ENCODE measurements around the gene HBQ1. TPM values are rescaled to one million over a fixed set of nuclear protein-coding genes. Genes with fewer than 3 reads are reported as not detected.
"Not testable (repeated sequence)": the region's sequence is repeated elsewhere in the genome, so short reads cannot be mapped to it uniquely, and the experiment has no call there.

HBQ1 gene
- total RNA-seq, 8 experiments from 2014 or later, result 1.3 to 8.8 (median 5.2) TPM; not detected in 2

DNA sequence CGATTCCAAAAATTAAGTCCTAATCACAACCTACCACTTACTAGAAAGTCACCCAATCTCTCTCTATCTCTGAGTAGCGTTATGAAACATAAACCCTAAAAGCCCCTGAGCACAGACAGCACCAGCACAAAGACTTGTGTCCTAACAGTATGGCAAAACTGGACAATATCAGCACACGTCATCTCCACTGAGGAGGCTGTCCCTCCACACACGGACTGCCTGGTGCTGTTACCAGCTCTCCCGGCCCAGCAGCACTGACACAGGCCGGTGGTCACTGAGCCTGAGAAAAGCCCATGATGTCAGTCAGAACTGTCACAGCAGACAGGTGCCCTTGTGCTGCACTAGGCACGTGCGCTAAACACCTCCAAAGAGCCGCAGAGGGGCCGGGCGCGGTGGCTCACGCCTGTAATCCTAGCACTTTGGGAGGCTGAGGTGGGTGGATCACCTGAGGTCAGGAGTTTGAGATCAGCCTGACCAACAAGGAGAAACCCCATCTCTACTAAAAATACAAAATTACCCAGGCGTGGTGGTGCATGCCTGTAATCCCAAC lies 31.4 kb downstream of the HBQ1 start:
- H3K27ac ChIP-seq; H3K4me1 ChIP-seq (replicated peaks in 1 of 2); in situ Hi-C loops (cut with MboI; ENCODE audit: low pct_unique_long_range_greater_than_20kb in 2 of 9, low sequenced_read_pairs in 9 of 9, unreplicated experiment in 9 of 9); H3K4me3 ChIP-seq; ATAC-seq (replicated peaks in 6 of 8): not testable (repeated sequence)
- WGBS, 10 experiments, result 67 to 100% (median 97%) methylated on average over 1 to 7 of the region's 14 CpGs; no CpG with 5 or more reads in 4 of the 10 experiments

DNA sequence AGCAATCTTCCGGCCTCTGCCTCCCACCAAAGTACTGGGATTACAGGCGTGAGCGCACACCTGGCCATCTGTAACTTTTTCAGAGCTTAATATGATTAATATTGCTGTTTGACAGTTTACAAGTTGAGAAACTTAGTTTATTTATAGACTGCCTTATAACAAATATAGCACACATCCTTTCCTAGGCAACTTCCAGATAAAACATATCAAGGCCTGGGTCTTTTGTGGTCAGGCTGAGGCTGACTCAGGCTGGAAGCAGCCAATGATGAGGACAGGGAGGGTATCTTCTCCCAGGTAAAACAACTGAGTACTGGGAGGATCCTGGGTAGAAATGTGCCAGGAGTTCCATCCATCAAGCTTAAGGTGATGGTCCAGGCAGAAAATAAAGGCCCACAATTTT lies 32.7 kb downstream of the HBQ1 start:
- in situ Hi-C loops (cut with MboI; ENCODE audit: low pct_unique_long_range_greater_than_20kb in 2 of 9, low sequenced_read_pairs in 9 of 9, unreplicated experiment in 9 of 9), result no loop called here
- WGBS, 10 experiments, result 90 to 100% (median 100%) methylated on average over 1 to 3 of the region's 3 CpGs; no CpG with 5 or more reads in 6 of the 10 experiments
- H3K4me1 ChIP-seq (replicated peaks in 1 of 2), result no peaks in the 10 kb centered on the region
- H3K27ac ChIP-seq, result no peak overlapping the region
- no peak for ATAC-seq (replicated peaks in 6 of 8)
- no peak overlapping the region for H3K4me3 ChIP-seq

DNA sequence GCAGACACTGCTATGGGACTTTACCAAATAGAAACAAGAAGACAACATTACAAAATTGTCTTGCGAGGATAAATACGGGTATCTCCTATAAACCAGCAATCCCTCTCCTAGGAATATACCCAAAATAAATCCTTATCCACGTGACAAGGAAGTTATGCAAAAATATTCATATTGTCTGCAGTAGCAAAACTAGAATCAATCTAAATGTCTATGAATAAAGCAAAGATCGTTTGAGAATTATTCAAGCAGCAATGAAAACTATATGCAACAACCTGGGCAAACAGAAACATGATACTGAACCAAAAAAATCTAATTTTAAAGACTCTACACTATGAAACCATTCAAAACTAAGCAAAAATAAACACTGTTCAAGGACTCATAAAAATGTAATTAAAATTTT lies 39.8 kb downstream of the HBQ1 start:
- no peak overlapping the region for H3K4me3 ChIP-seq
- in situ Hi-C loops (cut with MboI; ENCODE audit: low pct_unique_long_range_greater_than_20kb in 2 of 9, low sequenced_read_pairs in 9 of 9, unreplicated experiment in 9 of 9), result no loop called here
- ATAC-seq (replicated peaks in 6 of 8), result peak in 3 of 8 experiments; percentile 33 to 91 (median 73)
- 20 to 93% (median 76%) methylated on average over 1 to 4 of the region's 4 CpGs for WGBS, 10 experiments
- no peak overlapping the region for H3K27ac ChIP-seq
- H3K4me1 ChIP-seq (replicated peaks in 1 of 2), result no peaks in the 10 kb centered on the region

- ATAC-seq (replicated peaks in 6 of 8), result peak; percentile 14 to 31 (median 16)
- Histone ChIP-seq H3K27ac (peak overlapping the region; percentile 98 to 99), H3K4me1 (replicated peaks in 1 of 2) (peaks cover 2 to 10% of the 10 kb centered on the region in 2 donors), H3K4me3 (peak overlapping the region; percentile 77 to 93 (median 90))
- in situ Hi-C loops (cut with MboI; ENCODE audit: low pct_unique_long_range_greater_than_20kb in 2 of 9, low sequenced_read_pairs in 9 of 9, unreplicated experiment in 9 of 9), result no loop called here
- 0 to 63% (median 25%) methylated on average over 1 to 8 of the region's 9 CpGs; no CpG with 5 or more reads in 1 of the 10 experiments for WGBS, 10 experiments
These were observed 48.0 kb downstream of the HBQ1 start for GRCh38 chr16:228151-228851.

DNA sequence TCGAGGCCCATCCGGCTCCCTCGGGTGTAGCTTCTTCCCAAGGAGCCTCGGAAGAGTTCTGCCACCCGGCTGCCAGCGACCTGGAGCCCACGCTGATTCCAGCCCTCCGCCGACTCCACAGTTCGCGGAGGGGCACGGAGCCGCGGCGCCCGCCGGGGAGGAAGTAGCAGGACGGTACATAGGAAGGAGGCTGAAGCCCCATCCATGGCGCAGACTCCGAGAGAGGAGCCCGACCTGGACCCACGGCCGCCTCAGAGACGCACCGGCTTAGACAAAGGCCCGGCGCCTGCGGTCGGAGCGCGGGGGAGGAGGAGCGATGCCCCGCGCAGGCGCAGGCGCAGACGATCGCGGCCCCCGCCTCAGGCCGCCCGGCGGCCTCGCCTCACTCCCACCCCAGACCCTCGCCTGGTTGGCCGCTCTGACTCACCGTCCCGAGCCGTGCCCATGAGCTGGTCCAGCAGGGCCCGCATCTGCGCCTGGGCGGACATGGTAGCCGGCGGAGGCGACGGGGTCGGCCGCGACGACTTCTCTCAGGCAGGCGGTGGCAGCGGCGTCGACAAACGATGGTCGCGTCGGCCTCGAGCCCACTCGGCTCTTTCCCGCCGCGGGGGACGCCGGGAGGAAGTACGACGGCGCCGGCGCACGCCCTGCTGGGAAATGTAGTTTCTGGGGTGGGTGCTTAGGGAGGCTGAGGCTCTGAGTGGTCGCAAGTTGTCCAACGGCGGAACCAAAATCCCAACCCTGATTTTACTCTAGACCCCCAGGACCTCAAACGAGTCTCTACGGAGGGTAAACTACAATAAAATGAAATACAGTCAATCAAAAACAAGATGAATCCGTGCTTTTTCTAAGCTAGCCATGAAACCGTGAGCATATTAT lies 48.8 kb downstream of the HBQ1 start, which contains the start of gene LUC7L:
Gene LUC7L (minus strand): TSS at position 598 of the 879 bp plus-strand sequence. CDS start 110 bp downstream, at position 488.
- in situ Hi-C loops (cut with MboI; ENCODE audit: low pct_unique_long_range_greater_than_20kb in 2 of 9, low sequenced_read_pairs in 9 of 9, unreplicated experiment in 9 of 9), result no loop called here
- WGBS, 10 experiments, result 0 to 30% (median 16%) methylated on average over 1 to 28 of the region's 88 CpGs; no CpG with 5 or more reads in 2 of the 10 experiments
- Histone ChIP-seq H3K4me3 (peak within 1 kb of the TSS; percentile 77 to 93 (median 90)), H3K4me1 (replicated peaks in 1 of 2) (peaks cover 2 to 10% of the 10 kb centered on the region in 2 donors), H3K27ac (peak within 1 kb of the TSS; percentile 98 to 99)
- ATAC-seq (replicated peaks in 6 of 8), result peak; percentile 87 to 95 (median 93)

GRCh38 chr16:229731-230281 lies 49.5 kb downstream of the HBQ1 start:
- 57 to 95% (median 86%) methylated on average over 10 to 21 of the region's 22 CpGs; no CpG with 5 or more reads in 2 of the 10 experiments for WGBS, 10 experiments
- in situ Hi-C loops (cut with MboI; ENCODE audit: low pct_unique_long_range_greater_than_20kb in 2 of 9, low sequenced_read_pairs in 9 of 9, unreplicated experiment in 9 of 9), result no loop called here

GRCh38 chr16:230351-230750 lies 50.1 kb downstream of the HBQ1 start:
- in situ Hi-C loops (cut with MboI; ENCODE audit: low pct_unique_long_range_greater_than_20kb in 2 of 9, low sequenced_read_pairs in 9 of 9, unreplicated experiment in 9 of 9); H3K27ac ChIP-seq; H3K4me1 ChIP-seq (replicated peaks in 1 of 2); H3K4me3 ChIP-seq; ATAC-seq (replicated peaks in 6 of 8): not testable (repeated sequence)
- WGBS, 10 experiments, result 91 to 100% (median 98%) methylated on average over 1 to 16 of the region's 18 CpGs; no CpG with 5 or more reads in 1 of the 10 experiments

More at GRCh38 chr16:229731-230281, 49.5 kb downstream of the HBQ1 start:
- H3K4me1 ChIP-seq (replicated peaks in 1 of 2), result peaks cover 2 to 10% of the 10 kb centered on the region in 2 donors
- H3K27ac ChIP-seq, result no peak overlapping the region
- H3K4me3 ChIP-seq, result peak overlapping the region; percentile 77 to 93 (median 90)
- no peak for ATAC-seq (replicated peaks in 6 of 8)

Other genes with a start within 250 kb of the HBQ1 start
- 10 to 100 TPM in 4 of 8 experiments, 1 to 10 TPM in 4; 3.5 to 23.1 (median 10.3) TPM for gene POLR3K, start 126.9 kb upstream of the HBQ1 start, total RNA-seq
- 10 to 100 TPM; 14.1 to 50.6 (median 33.1) TPM for gene SNRNP25, start 126.6 kb upstream of the HBQ1 start, total RNA-seq
- gene RHBDF1, start 107.8 kb upstream of the HBQ1 start, total RNA-seq, result 10 to 100 TPM in 5 of 8 experiments, 1 to 10 TPM in 3; 2.5 to 22.4 (median 14.1) TPM
- 10 to 100 TPM; 27.1 to 91.9 (median 40.5) TPM for gene MPG, start 102.2 kb upstream of the HBQ1 start, total RNA-seq
- gene NPRL3, start 41.8 kb upstream of the HBQ1 start, total RNA-seq, result 10 to 100 TPM in 2 of 8 experiments, 1 to 10 TPM in 6; 6.3 to 42.2 (median 8.7) TPM
- gene HBZ, start 27.8 kb upstream of the HBQ1 start, total RNA-seq, result not detected
- gene HBM, start 14.5 kb upstream of the HBQ1 start, total RNA-seq, result not detected
- 1 to 10 TPM in 2 of 8 experiments, under 1 TPM in 1, not detected in 5; 0.92 to 3.2 (median 1.1) TPM for gene HBA2, start 7.6 kb upstream of the HBQ1 start, total RNA-seq
- gene HBA1, start 3.8 kb upstream of the HBQ1 start, total RNA-seq, result 1 to 10 TPM in 3 of 8 experiments, not detected in 5; 2.2 to 6.5 (median 3.1) TPM
- gene LUC7L, start 49.0 kb downstream of the HBQ1 start, total RNA-seq, result 100 to 1,000 TPM in 3 of 8 experiments, 10 to 100 TPM in 5; 75.5 to 188 (median 90.9) TPM
- gene FAM234A, start 54.4 kb downstream of the HBQ1 start, total RNA-seq, result 100 to 1,000 TPM in 1 of 8 experiments, 10 to 100 TPM in 7; 23.1 to 101 (median 50.5) TPM
- gene RGS11, start 95.5 kb downstream of the HBQ1 start, total RNA-seq, result 10 to 100 TPM in 1 of 8 experiments, 1 to 10 TPM in 4, under 1 TPM in 3; 0.22 to 12.5 (median 1.7) TPM
- gene ARHGDIG, start 100.1 kb downstream of the HBQ1 start, total RNA-seq, result 10 to 100 TPM in 4 of 8 experiments, 1 to 10 TPM in 2, under 1 TPM in 2; 0.25 to 55.2 (median 8.5) TPM
- 10 to 100 TPM in 3 of 8 experiments, 1 to 10 TPM in 2, under 1 TPM in 1, not detected in 2; 0.35 to 18.5 (median 9.1) TPM for gene PDIA2, start 102.7 kb downstream of the HBQ1 start, total RNA-seq
- 10 to 100 TPM; 10.3 to 21.6 (median 15.9) TPM for gene AXIN1, start 172.3 kb downstream of the HBQ1 start, total RNA-seq
- 100 to 1,000 TPM in 1 of 8 experiments, 10 to 100 TPM in 7; 57.8 to 117 (median 82.2) TPM for gene MRPL28, start 190.1 kb downstream of the HBQ1 start, total RNA-seq
- 10 to 100 TPM; 19.2 to 82.1 (median 25.3) TPM for gene PGAP6, start 201.5 kb downstream of the HBQ1 start, total RNA-seq
- 10 to 100 TPM; 24.9 to 88.9 (median 54.0) TPM for gene NME4, start 216.7 kb downstream of the HBQ1 start, total RNA-seq
- 10 to 100 TPM in 6 of 8 experiments, 1 to 10 TPM in 2; 7.1 to 24.2 (median 11.8) TPM for gene DECR2, start 221.4 kb downstream of the HBQ1 start, total RNA-seq
- gene RAB11FIP3, start 245.2 kb downstream of the HBQ1 start, total RNA-seq, result 10 to 100 TPM; 13.6 to 32.6 (median 25.2) TPM

Measured in motor neuron (in vitro differentiated cells).